Liver (tissue), 9 donors: ENCODE measurements around the gene MAPKAPK2. TPM values are rescaled to one million over a fixed set of nuclear protein-coding genes. Genes with fewer than 3 reads are reported as not detected.
A peak's percentile ranks its signal among the peaks of the same experiment; 100 is the strongest.

Experiments used
- DNase-seq: peaks from one replicate; pipeline ENCODE4 v3.0.0-alpha.2; 2017; ENCODE audit warnings: low spot score
- H3K27ac ChIP-seq, 2 donors: one replicate each; pipeline ENCODE4 v1.7.0; 2013; ENCODE audit warnings: inconsistent platforms in 2 of 2, low read length in 2 of 2, control low read depth in 1 of 2, low read depth in 1 of 2, mild to moderate bottlenecking in 1 of 2
- H3K27me3 ChIP-seq, 4 donors: one replicate each; pipeline versions ENCODE4 v1.6.1 to v1.7.0; 2013; ENCODE audit warnings: low read length in 3 of 4, inconsistent platforms in 1 of 4, mild to moderate bottlenecking in 1 of 4, moderate library complexity in 1 of 4; ENCODE audit not compliant: control insufficient read depth in 4 of 4, insufficient read depth in 4 of 4
- H3K36me3 ChIP-seq, 4 donors: one replicate each; pipeline versions ENCODE4 v1.6.1 to v1.7.0; 2013; ENCODE audit warnings: low read length in 3 of 4, mild to moderate bottlenecking in 3 of 4, low read depth in 1 of 4, moderate library complexity in 1 of 4; ENCODE audit not compliant: control insufficient read depth in 4 of 4, insufficient read depth in 3 of 4
- H3K4me1 ChIP-seq, 4 donors: one replicate each; pipeline versions ENCODE4 v1.6.1 to v1.7.0; 2013; ENCODE audit warnings: low read length in 3 of 4, mild to moderate bottlenecking in 3 of 4, moderate library complexity in 1 of 4; ENCODE audit not compliant: control insufficient read depth in 4 of 4, insufficient read depth in 4 of 4
- H3K4me3 ChIP-seq, 3 donors: one replicate each; pipeline versions ENCODE4 v1.6.1 to v1.7.0; 2013; ENCODE audit warnings: low read length in 3 of 3, control low read depth in 1 of 3, low read depth in 1 of 3, mild to moderate bottlenecking in 1 of 3
- H3K9ac ChIP-seq, 2 donors: one replicate each; pipeline ENCODE4 v1.7.0; 2013; ENCODE audit warnings: low read length in 2 of 2, mild to moderate bottlenecking in 2 of 2, moderate library complexity in 2 of 2, control low read depth in 1 of 2, low read depth in 1 of 2
- H3K9me3 ChIP-seq, 4 donors: one replicate each; pipeline versions ENCODE4 v1.6.1 to v1.7.0; 2013; ENCODE audit warnings: low read length in 3 of 4; ENCODE audit not compliant: control insufficient read depth in 4 of 4
- ATF3 ChIP-seq: IDR thresholded peaks from 2 replicates; pipeline ENCODE4 v1.6.1; 2016; ENCODE audit warnings: antibody characterized with exemption
- CTCF ChIP-seq: fragments of 150-350 bp; IDR thresholded peaks from 2 replicates; pipeline ENCODE4 v1.5.1; 2017; ENCODE audit warnings: improper control_type of control experiment, low read depth, low read length; ENCODE audit not compliant: missing input control
- EGR1 ChIP-seq, 2 donors: IDR thresholded peaks; 2 replicates each; pipeline ENCODE4 v1.6.1; 2016 to 2018; ENCODE audit warnings: antibody characterized with exemption in 2 of 2, low read depth in 2 of 2
- FOXA1 ChIP-seq: IDR thresholded peaks from 2 replicates; pipeline ENCODE4 v1.6.1; 2016; ENCODE audit warnings: antibody characterized with exemption
- FOXA2 ChIP-seq: IDR thresholded peaks from 2 replicates; pipeline ENCODE4 v1.6.1; 2016; ENCODE audit warnings: antibody characterized with exemption
- GABPA ChIP-seq, 2 donors: IDR thresholded peaks in 1 of 2; conservative IDR thresholded peaks in 1 of 2; 2 replicates each; pipeline ENCODE4 v1.6.1; 2016; ENCODE audit warnings: antibody characterized with exemption in 2 of 2, mild to moderate bottlenecking in 1 of 2, moderate library complexity in 1 of 2
- HNF4A ChIP-seq, 2 donors: conservative IDR thresholded peaks; 2 replicates each; pipeline ENCODE4 v1.6.1; 2016; ENCODE audit warnings: antibody characterized with exemption in 2 of 2, mild to moderate bottlenecking in 2 of 2
- HNF4G ChIP-seq: IDR thresholded peaks from 2 replicates; pipeline ENCODE4 v1.6.1; 2016; ENCODE audit warnings: antibody characterized with exemption
- JUND ChIP-seq, 2 donors: IDR thresholded peaks; 2 replicates each; pipeline ENCODE4 v1.6.1; 2016; ENCODE audit warnings: antibody characterized with exemption in 2 of 2
- MAX ChIP-seq: IDR thresholded peaks from 2 replicates; pipeline ENCODE4 v1.6.1; 2016; ENCODE audit warnings: antibody characterized with exemption
- NR2F2 ChIP-seq: IDR thresholded peaks from 2 replicates; pipeline ENCODE4 v1.6.1; 2016; ENCODE audit warnings: antibody characterized with exemption
- RAD21 ChIP-seq, 2 donors: IDR thresholded peaks; 2 replicates each; pipeline ENCODE4 v1.6.1; 2016; ENCODE audit warnings: antibody characterized with exemption in 2 of 2, mild to moderate bottlenecking in 2 of 2
- RXRA ChIP-seq, 2 donors: IDR thresholded peaks; 2 replicates each; pipeline ENCODE4 v1.6.1; 2017 to 2018; ENCODE audit warnings: antibody characterized with exemption in 2 of 2, mild to moderate bottlenecking in 1 of 2
- SP1 ChIP-seq: IDR thresholded peaks from 2 replicates; pipeline ENCODE4 v1.6.1; 2018; ENCODE audit warnings: antibody characterized with exemption, mild to moderate bottlenecking
- TAF1 ChIP-seq: conservative IDR thresholded peaks from 2 replicates; pipeline ENCODE4 v1.6.1; 2016; ENCODE audit warnings: antibody characterized with exemption, mild to moderate bottlenecking
- YY1 ChIP-seq: IDR thresholded peaks from 2 replicates; pipeline ENCODE4 v1.6.1; 2016; ENCODE audit warnings: antibody characterized with exemption, mild to moderate bottlenecking
- ZBTB33 ChIP-seq: IDR thresholded peaks from 2 replicates; pipeline ENCODE4 v1.6.1; 2016; ENCODE audit warnings: antibody characterized with exemption
- WGBS: extraction: QIAGEN DNeasy Blood & Tissue Kit; methylation state at CpG from one replicate; pipeline ENCODE4 v1.1.7; 2013; 5-methylcytosine and 5-hydroxymethylcytosine counted together
- polyA plus RNA-seq, 2 donors: library from polyadenylated mRNA; stranded (reverse) in 1 of 2; unstranded in 1 of 2; fragments of 200-250 nt in 1 of 2; fragments of >200 nt in 1 of 2; fragmentation: Nextera tagmentation in 1 of 2; extraction: Ambion mirVana in 1 of 2; gene quantifications; one replicate each; pipeline versions ENCODE4 v1.2.1 to v1.2.3, GENCODE V29; 2013 to 2015
- total RNA-seq, 2 donors: library from RNA; depleted of rRNA; stranded (reverse); fragments of >200 nt; gene quantifications; one replicate each; pipeline ENCODE4 v1.2.3, GENCODE V29; 2014
- TF ChIP-seq, protein P1 (sequence below): IDR thresholded peaks from 2 replicates; pipeline ENCODE4 v1.6.1; 2016; ENCODE audit warnings: antibody characterized with exemption, mild to moderate bottlenecking
- donor health status: healthy.
- donor health status: healthy.
- donor health status: healthy.
- donor health status: healthy.
- donor health status: healthy.

The MAPKAPK2 gene
- total and polyA plus RNA-seq, 4 donors: 7.5 to 24.5 (median 14.7) TPM

DNA sequence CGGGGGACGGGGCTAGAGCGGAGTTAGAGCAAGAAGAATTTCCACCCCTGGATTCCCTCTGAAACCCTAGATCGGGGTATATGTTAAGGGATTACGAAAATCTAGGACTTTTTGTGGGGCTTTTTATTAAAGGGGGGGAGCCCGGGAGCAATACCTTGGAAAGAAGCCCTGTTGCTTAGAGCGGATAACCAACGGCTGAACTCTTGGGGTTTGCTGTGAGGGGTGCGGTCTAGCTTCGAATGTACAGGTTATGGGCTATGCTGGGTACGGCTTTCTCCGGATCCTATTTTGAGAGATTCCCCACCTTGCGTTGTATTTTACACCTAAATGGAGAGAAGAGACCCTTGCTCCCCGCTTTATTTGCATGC is 48.7 kb upstream of the MAPKAPK2 start:
- Histone ChIP-seq H3K9me3 (no peaks in the 10 kb centered on the region), H3K4me1 (peaks cover 2 to 21% (median 18%) of the 10 kb centered on the region in 4 donors), H3K4me3 (peak overlapping the region; percentile 59 to 88 (median 65)), H3K36me3 (peaks cover 0 to 2% (median 0%) of the 10 kb centered on the region in 4 donors), H3K27ac (peak overlapping the region; percentile 70 to 77), H3K9ac (peak overlapping the region in 1 of 2 donors; percentile 6), H3K27me3 (no peaks in the 10 kb centered on the region)
- DNase-seq: peak; percentile 45
- TF ChIP-seq, protein P1, sequence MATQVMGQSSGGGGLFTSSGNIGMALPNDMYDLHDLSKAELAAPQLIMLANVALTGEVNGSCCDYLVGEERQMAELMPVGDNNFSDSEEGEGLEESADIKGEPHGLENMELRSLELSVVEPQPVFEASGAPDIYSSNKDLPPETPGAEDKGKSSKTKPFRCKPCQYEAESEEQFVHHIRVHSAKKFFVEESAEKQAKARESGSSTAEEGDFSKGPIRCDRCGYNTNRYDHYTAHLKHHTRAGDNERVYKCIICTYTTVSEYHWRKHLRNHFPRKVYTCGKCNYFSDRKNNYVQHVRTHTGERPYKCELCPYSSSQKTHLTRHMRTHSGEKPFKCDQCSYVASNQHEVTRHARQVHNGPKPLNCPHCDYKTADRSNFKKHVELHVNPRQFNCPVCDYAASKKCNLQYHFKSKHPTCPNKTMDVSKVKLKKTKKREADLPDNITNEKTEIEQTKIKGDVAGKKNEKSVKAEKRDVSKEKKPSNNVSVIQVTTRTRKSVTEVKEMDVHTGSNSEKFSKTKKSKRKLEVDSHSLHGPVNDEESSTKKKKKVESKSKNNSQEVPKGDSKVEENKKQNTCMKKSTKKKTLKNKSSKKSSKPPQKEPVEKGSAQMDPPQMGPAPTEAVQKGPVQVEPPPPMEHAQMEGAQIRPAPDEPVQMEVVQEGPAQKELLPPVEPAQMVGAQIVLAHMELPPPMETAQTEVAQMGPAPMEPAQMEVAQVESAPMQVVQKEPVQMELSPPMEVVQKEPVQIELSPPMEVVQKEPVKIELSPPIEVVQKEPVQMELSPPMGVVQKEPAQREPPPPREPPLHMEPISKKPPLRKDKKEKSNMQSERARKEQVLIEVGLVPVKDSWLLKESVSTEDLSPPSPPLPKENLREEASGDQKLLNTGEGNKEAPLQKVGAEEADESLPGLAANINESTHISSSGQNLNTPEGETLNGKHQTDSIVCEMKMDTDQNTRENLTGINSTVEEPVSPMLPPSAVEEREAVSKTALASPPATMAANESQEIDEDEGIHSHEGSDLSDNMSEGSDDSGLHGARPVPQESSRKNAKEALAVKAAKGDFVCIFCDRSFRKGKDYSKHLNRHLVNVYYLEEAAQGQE: no peak
- no peak for TF ChIP-seq RAD21 (IDR thresholded peaks at IDR 0.05)
- no peak for TF ChIP-seq FOXA2
- TF ChIP-seq FOXA1: no peak
- no peak for TF ChIP-seq JUND (IDR thresholded peaks at IDR 0.05)
- TF ChIP-seq SP1: no peak
- no peak for TF ChIP-seq CTCF
- no peak for TF ChIP-seq YY1
- TF ChIP-seq GABPA (IDR thresholded peaks at IDR 0.05 in 1 of 2, conservative IDR thresholded peaks at IDR 0.05 in 1 of 2): no peak
- no peak for TF ChIP-seq MAX
- no peak for TF ChIP-seq NR2F2
- no peak for TF ChIP-seq TAF1
- TF ChIP-seq ZBTB33: no peak
- no peak for TF ChIP-seq RXRA (IDR thresholded peaks at IDR 0.05)
- TF ChIP-seq HNF4G: no peak
- TF ChIP-seq EGR1 (IDR thresholded peaks at IDR 0.05; ENCODE audit: low read depth in 2 of 2): no peak
- 13% methylated on average over 14 of the region's 14 CpGs for WGBS

GRCh38 chr1:206636671-206637070 is 48.0 kb upstream of the MAPKAPK2 start:
- no peak for DNase-seq
- 69% methylated on average over 4 of the region's 4 CpGs for WGBS
- no peak overlapping the region for H3K27ac ChIP-seq
- no peak overlapping the region for H3K9ac ChIP-seq
- H3K9me3 ChIP-seq: no peaks in the 10 kb centered on the region
- peaks cover 0 to 2% (median 0%) of the 10 kb centered on the region in 4 donors for H3K36me3 ChIP-seq
- no peak overlapping the region for H3K4me3 ChIP-seq
- no peaks in the 10 kb centered on the region for H3K27me3 ChIP-seq
- H3K4me1 ChIP-seq: peaks cover 2 to 21% (median 18%) of the 10 kb centered on the region in 4 donors
- TF ChIP-seq HNF4A (conservative IDR thresholded peaks at IDR 0.05) (no peak), CTCF (no peak), ATF3 (no peak), ZBTB33 (no peak), HNF4G (no peak), RXRA (IDR thresholded peaks at IDR 0.05) (no peak)
